GM19463 (cell line): ENCODE data around the gene MSX2.

Experiments used
- ATAC-seq: cut with Tn5 transposase; IDR thresholded peaks from one replicate; pipeline ENCODE4 v1.9.1; 2021; ENCODE audit warnings: mild to moderate bottlenecking, moderate library complexity; ENCODE audit not compliant: unreplicated experiment

MSX2 gene

DNA sequence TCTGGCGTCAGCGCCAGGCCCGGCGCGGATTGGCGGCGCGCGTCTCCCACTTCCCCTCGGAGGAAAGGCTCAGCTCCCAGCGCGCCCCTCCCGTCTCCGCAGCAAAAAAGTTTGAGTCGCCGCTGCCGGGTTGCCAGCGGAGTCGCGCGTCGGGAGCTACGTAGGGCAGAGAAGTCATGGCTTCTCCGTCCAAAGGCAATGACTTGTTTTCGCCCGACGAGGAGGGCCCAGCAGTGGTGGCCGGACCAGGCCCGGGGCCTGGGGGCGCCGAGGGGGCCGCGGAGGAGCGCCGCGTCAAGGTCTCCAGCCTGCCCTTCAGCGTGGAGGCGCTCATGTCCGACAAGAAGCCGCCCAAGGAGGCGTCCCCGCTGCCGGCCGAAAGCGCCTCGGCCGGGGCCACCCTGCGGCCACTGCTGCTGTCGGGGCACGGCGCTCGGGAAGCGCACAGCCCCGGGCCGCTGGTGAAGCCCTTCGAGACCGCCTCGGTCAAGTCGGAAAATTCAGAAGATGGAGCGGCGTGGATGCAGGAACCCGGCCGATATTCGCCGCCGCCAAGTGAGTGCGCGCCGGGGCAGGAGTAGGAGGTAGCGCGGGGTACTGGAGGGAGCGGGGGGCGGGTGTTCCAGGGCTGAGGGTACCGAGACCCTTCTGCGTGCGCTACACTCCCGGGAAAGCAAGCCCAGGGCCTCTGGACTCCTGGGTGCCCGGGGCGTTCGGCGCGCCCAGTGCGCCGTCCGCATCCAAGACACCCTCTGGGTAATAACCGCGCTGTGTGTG lies at the start of gene MSX2:
Gene MSX2 (plus strand): TSS at position 99 of the 777 bp plus-strand sequence. CDS start 78 bp downstream, at position 177.
- no peak for ATAC-seq

DNA sequence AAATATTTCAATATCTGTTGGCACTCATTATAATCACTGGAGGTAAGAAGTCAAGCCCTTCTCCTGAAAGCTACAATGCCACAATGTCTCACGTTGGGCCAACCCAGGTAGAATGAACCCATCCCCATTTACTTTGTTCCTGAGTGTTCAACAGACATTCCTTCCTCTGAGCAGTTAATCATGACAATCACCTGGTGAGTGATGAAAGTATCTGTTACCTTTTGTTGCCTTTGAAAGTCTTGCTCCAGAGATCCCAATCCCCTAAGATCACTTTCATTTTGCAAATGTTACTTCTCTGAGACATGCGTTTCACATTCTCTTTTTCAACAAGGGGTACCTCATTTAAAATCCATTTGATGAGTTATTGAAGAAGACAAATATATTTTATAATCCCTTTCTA lies 49.3 kb upstream of the MSX2 start:
- no peak for ATAC-seq

DNA sequence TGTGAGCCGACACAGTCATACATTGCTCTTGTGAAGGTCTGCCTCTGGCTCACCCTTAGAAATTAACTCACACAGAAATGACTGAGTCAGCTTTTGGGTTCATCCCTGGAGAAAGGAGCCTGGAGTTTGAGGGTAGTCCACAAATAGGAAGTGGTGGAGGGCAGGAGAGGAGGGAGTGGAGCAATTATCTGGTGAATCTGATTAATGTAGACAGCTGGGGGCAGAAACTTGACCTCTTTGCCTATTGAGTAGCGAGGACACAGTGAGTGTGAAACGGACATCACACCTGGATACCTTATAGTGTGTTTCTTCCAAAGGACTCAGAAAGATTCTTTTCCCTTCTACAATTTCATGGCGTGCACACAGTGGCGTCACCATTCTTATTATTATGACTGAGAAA lies 48.5 kb upstream of the MSX2 start:
- no peak for ATAC-seq

DNA sequence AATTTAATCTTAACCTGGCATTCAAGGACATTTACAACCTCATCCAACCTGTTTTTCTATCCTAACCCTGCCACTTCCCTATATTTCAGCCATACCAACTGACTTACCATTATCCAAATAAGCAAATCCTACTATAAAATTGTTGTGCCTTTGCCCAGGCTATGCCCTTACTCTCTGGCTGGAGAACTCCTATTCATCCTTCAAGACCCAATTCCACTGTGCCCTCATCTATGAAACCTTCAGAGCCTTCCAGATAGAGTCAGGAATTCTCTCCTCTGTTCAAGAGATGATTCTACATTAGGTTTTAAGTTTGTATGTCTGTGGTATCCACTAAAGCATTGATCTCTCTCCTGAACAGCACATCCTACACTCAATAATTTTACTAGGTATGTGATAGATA lies 46.3 kb upstream of the MSX2 start:
- ATAC-seq: no peak

DNA sequence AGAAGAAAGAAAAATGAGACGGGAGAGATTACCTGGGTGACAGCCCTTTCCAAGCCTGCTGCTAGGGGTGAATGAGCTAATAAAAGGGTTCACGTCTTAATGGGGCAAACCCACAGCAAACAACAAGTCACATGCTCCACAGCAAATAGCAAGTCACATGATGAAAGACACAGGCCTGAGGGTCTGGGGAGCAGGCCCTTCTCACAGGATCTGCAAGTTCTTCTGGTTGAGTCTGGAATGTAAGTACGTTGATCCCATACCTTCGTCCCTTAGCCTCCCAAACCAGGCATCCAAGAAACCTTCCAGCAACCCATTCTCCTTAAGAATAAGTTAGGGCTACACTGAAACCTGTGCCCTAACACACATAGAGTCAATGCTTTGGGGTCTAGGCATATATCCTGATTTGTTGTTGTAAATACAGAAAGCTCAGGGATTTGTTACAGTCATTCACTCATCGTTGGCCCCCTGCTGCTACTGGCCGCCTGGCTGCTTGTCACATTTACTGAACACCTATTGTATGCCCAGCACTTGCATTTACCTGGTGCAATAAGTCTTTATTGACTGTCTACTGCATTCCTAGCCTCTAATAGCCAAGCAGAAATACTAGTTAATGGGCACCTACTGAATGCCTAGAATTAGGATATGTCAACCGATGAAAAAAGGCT lies 43.3 kb upstream of the MSX2 start:
- no peak for ATAC-seq

DNA sequence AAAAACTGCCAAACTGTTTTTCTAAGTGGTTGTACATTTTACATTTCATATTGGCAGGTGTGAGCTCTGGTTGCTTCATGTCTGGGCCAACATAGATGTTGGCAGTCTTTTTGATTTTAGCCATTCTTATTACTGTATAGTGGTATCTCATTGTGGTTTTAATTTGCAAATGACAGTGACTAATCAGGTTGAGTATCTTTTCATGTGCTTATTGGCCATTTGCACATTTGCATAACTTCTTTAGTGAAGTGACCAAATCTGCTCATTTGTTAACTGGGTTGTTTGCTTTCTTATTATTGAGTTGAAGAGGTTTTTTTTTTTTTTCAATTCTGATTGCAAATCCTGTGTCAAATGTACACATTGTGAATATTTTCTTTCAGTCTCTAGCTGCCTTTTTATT lies 36.9 kb upstream of the MSX2 start:
- ATAC-seq: no peak

DNA sequence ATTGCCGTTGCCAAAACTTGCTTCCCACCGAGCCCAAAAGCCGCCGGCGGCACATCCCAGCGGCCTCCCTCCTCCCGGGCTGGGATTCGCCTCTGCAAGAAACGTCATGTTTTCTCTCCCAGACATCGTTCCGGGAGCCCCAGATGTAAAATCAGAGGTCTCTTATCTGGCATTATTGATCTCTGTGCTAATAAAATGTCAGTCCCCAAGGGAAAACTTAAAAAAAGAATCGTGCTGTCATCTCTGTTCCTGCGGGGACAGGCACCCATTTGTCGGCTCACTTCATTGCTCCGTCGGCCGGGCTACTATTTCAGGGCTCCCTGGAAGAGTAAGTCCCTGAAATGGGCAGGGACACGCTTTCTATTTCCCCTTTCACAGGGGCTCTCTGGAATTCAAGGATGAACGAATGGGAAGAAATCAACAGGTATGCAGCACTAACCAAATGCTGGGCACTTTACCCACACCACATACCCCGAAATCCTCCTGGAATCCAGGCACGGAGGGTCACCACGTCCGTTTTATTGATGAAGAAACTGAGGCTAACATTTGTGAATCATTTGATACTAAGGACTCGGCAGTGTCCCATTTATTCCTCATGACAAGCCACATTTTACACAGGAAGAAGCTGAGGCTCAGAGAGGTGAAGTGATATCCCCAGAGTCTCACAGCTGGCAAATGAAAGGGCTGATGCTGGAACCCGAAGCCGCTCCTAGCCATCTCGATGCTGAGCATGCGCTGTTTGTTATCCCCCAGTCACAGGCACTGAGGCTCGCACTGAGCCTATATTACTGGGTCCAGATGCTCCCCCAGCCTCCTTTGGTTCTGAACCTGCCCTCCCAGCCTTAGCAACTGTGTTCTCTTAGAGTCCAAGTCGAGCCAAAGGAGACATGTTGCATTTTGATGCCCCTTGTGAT lies 35.7 kb upstream of the MSX2 start:
- ATAC-seq: no peak

DNA sequence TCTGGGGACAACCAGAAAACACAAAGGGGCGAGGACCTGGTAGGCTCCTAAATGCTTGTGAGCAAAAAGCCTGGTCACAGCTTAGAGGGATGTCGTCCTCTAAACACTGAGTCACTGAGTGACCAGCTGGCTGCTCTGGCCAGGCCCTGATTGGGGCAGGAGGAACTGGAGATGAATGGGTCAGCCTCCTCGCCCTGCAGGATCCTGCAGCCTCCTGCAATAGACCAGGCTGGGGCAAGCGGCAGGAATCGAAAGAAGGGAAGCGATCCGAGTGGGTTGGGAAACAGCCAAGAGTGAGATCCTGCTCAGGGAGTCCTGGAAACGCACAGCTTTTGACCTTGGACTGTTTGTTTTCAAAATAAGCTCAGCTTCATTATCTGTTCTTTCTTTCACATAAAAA lies 34.1 kb upstream of the MSX2 start:
- ATAC-seq: no peak

DNA sequence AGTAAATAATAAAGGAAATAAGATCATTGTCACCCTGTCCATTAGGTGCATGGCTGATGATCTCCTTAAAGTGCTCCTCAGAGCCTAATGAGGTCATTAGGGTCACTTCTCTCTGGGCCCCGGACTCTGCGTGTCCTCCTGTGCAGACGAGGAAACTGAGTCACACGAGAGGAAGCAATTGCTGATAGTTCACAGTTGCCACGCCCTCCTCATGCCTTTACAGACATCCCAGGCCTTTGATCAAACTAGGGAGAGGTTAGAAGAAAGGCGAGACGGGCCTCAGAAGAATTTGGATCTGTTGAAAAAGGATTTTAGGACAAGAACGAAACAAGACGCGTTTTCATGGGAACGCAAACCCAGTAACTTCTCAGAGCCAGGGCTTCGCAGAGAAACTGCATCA lies 32.0 kb upstream of the MSX2 start:
- ATAC-seq: no peak

DNA sequence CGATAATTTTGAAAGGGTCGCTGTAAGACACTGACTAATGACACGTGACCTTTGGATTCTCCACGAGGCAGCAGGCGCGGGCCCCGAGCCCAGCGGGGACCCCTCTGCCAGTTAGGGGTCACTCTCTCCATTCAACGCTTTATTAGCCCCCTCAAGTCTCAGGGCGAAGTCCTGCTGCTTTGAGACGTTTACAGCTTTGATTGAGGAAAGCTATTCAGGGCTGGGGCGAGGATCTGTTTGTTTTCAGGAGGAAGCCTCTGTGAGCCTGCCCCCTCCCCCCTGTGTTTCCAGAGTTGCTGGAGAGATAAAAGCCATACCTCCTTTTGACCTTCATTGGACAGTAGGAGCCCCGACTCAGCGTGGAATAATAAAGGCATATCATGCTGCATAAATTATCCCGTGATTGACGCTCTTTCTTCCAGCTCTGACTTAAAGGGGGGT lies 31.4 kb upstream of the MSX2 start:
- ATAC-seq: no peak

DNA sequence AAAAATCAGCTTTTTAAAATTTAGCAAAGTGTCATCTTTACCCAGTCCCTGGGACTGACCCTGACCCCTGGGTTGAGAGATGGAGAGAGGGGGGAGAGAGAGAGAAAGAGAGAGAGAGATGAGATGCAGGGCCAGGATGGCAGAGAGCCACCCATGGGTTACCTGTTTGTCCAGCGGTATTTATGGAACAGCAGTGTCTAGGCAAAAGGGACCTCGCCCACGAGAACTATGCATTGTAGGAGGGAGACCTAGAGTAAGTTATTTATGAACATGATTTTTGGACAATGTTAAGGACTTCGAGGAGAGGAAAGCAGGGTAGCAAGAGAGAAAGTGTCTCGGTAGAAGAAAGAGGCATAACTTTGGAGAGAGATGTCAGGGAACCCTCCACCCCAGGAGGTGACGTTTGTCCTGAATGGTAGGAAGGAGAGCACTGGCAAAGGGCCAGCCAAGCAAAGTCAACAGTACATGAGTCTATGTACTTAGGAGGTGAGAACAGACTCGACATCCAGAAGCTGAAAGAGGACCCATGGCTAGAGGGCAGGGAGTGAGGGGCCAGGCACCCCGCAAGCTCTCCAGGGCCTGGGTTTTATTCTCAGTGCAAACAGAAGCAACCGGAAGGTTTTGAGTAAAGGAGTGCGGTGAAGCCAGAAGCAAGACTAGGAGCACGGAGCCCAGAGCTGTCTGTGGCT lies 30.5 kb upstream of the MSX2 start:
- no peak for ATAC-seq

DNA sequence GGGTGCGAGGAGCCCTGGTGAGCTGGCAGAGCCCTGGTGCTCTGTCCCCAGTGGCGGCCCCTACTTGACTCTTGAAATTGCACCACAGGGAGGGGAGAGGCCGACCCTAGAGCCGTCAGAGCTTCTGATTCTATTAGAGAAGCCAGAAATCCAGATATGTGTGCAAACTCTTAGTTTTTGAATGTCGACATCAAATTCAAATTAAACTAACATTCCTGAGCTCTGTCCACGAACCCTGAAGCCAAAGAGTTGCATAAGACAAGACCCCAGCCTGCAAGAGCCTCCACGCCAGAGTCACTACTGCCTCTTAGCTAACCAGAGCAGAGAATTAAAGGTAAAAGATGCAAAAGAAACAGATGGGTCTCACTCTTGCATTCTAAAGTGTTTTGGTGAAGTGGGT lies 29.8 kb upstream of the MSX2 start:
- ATAC-seq: no peak

DNA sequence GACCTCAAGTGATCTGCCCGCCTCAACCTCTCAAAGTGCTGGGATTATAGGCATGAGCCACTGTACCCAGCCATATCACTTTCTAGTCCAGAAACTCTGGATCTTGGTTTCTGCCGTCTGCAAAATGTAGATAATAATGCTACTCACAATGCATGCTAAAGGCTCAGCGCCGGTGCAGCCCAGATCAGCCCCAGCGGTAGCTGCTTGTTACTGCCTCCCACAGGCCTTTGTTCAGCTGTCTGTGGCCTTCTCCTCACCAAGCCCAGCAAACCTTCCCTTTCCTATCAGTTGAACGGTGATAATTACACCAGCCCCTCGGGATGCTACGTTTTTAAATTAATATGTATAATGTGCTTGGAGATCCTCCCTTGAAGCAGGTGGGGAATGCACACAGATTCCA lies 26.2 kb upstream of the MSX2 start:
- no peak for ATAC-seq

DNA sequence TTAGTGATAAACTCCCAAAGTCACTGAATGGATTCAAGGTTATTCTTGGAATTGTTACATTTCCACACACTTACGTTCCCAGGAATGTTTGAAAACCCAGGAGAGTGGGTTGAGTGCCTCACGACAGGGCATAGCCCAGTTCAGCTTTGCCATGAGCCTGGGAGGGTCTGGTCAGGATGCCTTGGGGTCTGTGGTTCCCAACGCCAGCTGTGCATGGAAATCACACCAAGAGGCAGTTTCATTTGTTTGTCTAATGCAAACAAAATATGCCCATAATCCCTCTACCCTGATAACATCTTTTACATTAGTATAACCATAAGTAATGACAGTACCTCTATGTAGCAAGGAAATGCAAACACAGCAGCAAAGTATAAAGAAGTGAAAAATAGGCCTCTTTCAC lies 25.3 kb upstream of the MSX2 start:
- ATAC-seq: no peak

DNA sequence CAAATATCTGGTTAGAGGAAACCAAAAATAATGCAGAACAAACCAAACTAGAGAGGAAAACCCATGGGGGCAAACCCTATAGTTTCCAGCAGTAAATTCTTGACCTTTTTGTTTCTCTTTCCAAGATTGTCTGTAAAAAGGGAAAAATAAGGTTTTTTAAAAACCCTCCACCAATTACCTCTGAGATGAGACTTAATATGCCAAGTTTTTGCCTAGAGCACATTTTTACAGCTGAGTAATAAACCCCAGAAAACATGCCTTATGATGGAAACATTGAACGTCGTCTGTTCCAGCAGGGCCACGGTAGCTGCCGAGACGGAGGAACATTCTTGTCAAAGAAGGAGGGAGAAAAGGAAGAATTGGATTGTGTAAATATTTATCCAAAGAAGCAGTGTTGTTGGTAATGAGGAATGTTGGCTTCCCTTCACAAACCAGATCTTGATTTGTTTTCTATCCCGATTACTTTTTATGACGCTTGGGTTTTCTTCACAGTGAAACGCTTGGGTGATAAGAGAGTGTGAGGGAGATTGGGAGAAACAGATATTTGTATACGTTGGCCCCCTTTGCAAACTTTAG lies 17.3 kb upstream of the MSX2 start:
- ATAC-seq: no peak

DNA sequence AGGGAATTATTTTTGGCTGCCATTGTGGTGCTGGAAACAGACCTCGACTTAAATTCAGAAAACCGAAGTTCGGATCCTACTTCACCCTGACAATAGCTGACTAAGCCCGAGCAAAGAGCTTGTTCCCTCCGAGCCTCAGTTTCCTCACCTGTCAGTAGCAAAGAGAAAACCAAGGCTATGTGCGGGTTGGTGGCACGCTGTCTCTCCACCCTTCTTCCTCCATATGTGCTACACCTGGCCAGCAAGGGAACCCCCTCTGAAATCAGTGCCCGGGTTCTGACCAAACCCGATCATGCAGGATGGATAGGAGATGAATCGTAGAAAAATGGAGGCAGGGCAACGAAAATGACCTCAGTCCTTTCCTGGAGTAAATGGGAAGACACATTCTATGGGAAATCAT lies 16.7 kb upstream of the MSX2 start:
- ATAC-seq: no peak

DNA sequence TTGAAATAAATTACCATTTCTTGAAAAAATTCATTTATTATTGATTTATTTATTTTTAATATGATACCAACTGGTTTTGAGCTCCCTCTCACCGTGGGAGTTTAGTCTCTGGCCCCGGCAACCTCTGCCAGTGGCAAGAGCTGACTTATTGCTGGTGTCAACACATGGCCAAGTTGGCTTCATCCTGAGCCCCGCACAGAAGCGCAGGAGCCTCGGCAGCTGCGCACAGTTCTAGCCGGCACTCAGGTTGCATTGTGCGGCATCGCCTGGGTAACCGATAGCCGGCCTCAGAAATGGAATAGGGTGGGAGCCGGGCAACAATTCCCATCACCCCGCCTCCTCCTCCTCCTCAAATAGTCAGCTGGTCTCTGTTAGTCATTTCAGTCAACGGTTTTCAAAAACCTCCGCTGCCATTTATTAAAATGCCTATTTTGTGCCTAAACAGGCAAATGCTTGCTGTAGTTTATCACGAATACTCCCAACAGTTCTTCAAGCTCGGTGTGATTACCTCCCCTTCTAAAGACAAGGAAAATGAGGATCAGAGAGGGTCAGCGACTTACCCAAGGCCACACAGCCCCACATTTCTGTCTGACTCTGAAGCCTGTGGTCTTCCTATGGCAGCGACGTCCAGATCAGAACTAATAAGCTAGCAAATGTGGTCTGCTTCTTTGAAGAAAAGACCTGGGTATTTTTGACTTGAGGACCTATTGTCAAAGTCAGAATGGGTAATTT lies 15.7 kb upstream of the MSX2 start:
- ATAC-seq: no peak

DNA sequence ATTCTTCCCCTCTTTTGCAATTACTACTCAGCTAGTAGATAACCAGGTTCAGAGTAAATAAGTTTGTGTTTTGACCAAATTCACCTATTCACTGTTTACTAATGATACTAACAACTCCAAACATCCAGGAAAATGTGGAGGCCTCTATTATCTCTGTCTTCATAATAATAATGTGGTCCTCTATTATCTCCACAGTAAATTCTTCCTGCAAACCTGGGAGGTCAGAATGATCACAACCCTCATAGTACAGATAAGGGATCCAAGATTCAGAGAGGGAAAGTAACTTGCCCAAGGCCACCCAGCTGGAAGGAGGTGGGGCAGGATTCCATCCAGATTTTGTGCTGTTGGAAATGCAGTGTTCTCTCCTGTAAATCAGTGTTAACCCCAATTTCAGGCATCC lies 9.6 kb upstream of the MSX2 start:
- no peak for ATAC-seq

DNA sequence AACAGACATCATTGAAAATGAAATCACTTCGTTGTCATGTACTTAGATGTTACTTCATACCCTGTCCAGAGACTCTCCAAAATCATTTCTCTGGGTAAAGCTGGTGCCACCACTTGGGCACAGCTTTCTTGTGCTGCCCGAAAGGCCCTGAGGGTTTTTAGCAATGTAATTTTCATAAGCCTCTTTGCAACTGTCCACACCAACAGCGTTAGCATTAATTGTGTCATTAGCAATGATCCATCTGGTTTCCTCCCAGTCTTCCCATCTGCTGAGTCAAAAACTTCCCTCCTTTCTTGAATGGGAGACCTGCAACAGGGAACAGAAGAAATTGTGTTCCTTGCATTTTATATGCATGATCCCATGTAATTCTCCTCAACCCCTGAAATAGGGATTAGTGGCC lies 8.6 kb upstream of the MSX2 start:
- no peak for ATAC-seq

DNA sequence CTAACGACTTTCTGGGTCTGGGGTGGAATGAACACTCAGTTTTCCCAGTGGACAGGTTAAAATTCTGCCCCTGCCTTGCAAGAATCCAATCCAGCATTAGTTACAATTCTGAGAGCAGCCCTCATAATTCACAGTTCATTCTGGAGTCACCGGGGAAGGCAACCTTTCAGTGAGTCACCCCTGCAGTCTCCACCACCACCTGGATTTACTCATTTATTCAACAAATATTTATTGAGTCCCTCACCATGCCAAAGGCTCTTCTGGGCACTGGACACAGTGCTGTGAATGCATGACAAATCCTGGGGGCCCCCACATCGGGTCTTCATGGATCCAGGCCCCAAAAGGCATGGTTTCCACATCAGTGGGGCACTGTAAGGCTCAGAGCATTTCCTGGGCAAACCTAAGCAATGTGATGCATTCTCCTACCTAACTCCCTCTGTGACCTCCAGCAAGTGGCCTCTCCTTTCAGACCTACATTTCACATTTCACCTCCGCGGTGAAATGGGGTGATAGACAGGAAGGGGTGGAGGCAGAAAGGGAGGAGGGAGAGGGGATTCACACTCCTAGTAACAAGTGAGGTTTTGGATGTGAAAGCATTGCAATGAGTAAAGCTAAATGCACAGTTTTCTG lies 6.4 kb upstream of the MSX2 start:
- no peak for ATAC-seq
